ENCODE data around the gene SLITRK5. TPM values are rescaled to one million over a fixed set of nuclear protein-coding genes. Genes with fewer than 3 reads are reported as not detected.

Gene SLITRK5
- total and polyA plus RNA-seq, 2 donors (not counting 3 experiments of a cell fraction or from before 2014, with no cell fraction given), result 0.01 to 0.04 TPM

DNA sequence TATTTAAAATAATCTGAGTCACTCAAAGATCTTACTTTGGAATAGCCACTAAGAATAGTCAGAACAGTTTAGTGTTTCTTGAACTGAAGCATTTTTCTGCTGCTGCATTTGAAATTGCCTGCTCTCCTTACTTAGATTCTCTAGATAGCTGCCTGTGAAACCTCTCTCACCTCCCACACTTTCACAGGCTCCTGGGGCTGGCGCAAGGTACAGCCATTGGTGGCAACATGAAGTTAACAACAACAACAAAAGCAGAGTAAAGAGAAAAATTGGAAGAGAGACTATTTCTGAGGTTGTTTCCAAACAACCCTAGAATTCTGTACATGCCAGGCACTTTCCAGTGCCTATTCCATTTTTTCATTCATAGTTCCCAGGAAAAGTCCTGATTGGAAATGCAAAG is 25.3 kb downstream of the SLITRK5 start:
- Histone ChIP-seq H4K20me1 (replicated peaks; ENCODE audit: control insufficient read depth, extremely low read depth, insufficient read depth, low read length) (no peaks in the 10 kb centered on the region), H3K4me3 (replicated peaks in 1 of 3; ENCODE audit: insufficient read depth in 1 of 3, low read depth in 1 of 3, low read length in 3 of 3) (no peak overlapping the region), H3K9me3 (replicated peaks; ENCODE audit: control insufficient read depth, insufficient read depth, low read length) (no peaks in the 10 kb centered on the region), H3K9ac (replicated peaks; ENCODE audit: extremely low read depth, insufficient read depth, low read length) (no peak overlapping the region), H2AFZ (ENCODE audit: low read depth, low read length) (no peak overlapping the region), H3K4me1 (ENCODE audit: control insufficient read depth, extremely low read depth, insufficient read depth, low read length) (no peaks in the 10 kb centered on the region), H3K4me2 (ENCODE audit: insufficient read depth, low read length) (no peak overlapping the region), H3K36me3 (ENCODE audit: control insufficient read depth in 2 of 2, extremely low read depth in 1 of 2, insufficient read depth in 2 of 2, low read length in 2 of 2) (no peaks in the 10 kb centered on the region), H3K79me2 (ENCODE audit: control insufficient read depth, insufficient read depth, low read length) (no peaks in the 10 kb centered on the region), H3K27me3 (ENCODE audit: control insufficient read depth in 2 of 2, insufficient read depth in 2 of 2, low read length in 2 of 2) (no peaks in the 10 kb centered on the region), H3K9me1 (replicated peaks; ENCODE audit: control insufficient read depth, extremely low read depth, insufficient read depth, low read length) (no peaks in the 10 kb centered on the region), H3K27ac (ENCODE audit: insufficient read depth, low read depth, low read length) (no peak overlapping the region)
- DNase-seq (ENCODE audit: low read depth, low spot score), result no peak
- intact Hi-C loops (cut with micrococcal nuclease) (no loop called here), dilution Hi-C loops (cut with MboI; ENCODE audit: extremely low pct_ligation_motif_present, low sequenced_read_pairs) (no loop called here)
- CTCF ChIA-PET, result no interaction called here
- BruUV-seq (replicated peaks), result no TSS peak
- TF ChIP-seq MYC (IDR thresholded peaks at IDR 0.05; ENCODE audit: low read depth, low read length), result no peak
- no peak for TF ChIP-seq POLR2A (IDR thresholded peaks at IDR 0.05; ENCODE audit: low read depth, low read length)
- TF ChIP-seq, protein P1, sequence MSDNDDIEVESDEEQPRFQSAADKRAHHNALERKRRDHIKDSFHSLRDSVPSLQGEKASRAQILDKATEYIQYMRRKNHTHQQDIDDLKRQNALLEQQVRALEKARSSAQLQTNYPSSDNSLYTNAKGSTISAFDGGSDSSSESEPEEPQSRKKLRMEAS (IDR thresholded peaks at IDR 0.05; ENCODE audit: insufficient read depth, insufficient read length), result no peak
- no peak for TF ChIP-seq CTCF (IDR thresholded peaks at IDR 0.05; ENCODE audit: extremely low read depth in 1 of 2, insufficient read depth in 1 of 2, low read depth in 1 of 2, low read length in 2 of 2)
- no peak for TF ChIP-seq POLR2AphosphoS5 (IDR thresholded peaks at IDR 0.05; ENCODE audit: insufficient read depth, low read depth, low read length)
- no peak for TF ChIP-seq JUN (IDR thresholded peaks at IDR 0.05; ENCODE audit: borderline replicate concordance, insufficient read depth, insufficient read length, low read depth)
- TF ChIP-seq FOS (IDR thresholded peaks at IDR 0.05; ENCODE audit: borderline replicate concordance, insufficient read depth, low read length), result no peak
- TF ChIP-seq GATA2 (IDR thresholded peaks at IDR 0.05; ENCODE audit: insufficient read depth, insufficient read length, low read depth, low read length), result no peak
- no peak for TF ChIP-seq EZH2 (IDR thresholded peaks at IDR 0.05; ENCODE audit: borderline replicate concordance, low read depth, low read length, severe bottlenecking)
- POLR2A ChIA-PET, result no interaction called here
- no peak for FAIRE-seq

All from endothelial cell of umbilical vein (primary cell).